ENCODE measurements around the gene SLC2A2.

GRCh38 chr3:170975283-170976189 is 51.0 kb downstream of the SLC2A2 start:
- TF ChIP-seq, protein P1, sequence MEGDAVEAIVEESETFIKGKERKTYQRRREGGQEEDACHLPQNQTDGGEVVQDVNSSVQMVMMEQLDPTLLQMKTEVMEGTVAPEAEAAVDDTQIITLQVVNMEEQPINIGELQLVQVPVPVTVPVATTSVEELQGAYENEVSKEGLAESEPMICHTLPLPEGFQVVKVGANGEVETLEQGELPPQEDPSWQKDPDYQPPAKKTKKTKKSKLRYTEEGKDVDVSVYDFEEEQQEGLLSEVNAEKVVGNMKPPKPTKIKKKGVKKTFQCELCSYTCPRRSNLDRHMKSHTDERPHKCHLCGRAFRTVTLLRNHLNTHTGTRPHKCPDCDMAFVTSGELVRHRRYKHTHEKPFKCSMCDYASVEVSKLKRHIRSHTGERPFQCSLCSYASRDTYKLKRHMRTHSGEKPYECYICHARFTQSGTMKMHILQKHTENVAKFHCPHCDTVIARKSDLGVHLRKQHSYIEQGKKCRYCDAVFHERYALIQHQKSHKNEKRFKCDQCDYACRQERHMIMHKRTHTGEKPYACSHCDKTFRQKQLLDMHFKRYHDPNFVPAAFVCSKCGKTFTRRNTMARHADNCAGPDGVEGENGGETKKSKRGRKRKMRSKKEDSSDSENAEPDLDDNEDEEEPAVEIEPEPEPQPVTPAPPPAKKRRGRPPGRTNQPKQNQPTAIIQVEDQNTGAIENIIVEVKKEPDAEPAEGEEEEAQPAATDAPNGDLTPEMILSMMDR (IDR thresholded peaks at IDR 0.05): no peak
- no peak for TF ChIP-seq POLR2A (IDR thresholded peaks at IDR 0.05)
